ENCODE data around the gene EMC10. TPM values are rescaled to one million over a fixed set of nuclear protein-coding genes. Genes with fewer than 3 reads are reported as not detected.

Gene EMC10
- total and polyA plus RNA-seq, 4 donors: 17.1 to 132 (median 40.5) TPM

DNA sequence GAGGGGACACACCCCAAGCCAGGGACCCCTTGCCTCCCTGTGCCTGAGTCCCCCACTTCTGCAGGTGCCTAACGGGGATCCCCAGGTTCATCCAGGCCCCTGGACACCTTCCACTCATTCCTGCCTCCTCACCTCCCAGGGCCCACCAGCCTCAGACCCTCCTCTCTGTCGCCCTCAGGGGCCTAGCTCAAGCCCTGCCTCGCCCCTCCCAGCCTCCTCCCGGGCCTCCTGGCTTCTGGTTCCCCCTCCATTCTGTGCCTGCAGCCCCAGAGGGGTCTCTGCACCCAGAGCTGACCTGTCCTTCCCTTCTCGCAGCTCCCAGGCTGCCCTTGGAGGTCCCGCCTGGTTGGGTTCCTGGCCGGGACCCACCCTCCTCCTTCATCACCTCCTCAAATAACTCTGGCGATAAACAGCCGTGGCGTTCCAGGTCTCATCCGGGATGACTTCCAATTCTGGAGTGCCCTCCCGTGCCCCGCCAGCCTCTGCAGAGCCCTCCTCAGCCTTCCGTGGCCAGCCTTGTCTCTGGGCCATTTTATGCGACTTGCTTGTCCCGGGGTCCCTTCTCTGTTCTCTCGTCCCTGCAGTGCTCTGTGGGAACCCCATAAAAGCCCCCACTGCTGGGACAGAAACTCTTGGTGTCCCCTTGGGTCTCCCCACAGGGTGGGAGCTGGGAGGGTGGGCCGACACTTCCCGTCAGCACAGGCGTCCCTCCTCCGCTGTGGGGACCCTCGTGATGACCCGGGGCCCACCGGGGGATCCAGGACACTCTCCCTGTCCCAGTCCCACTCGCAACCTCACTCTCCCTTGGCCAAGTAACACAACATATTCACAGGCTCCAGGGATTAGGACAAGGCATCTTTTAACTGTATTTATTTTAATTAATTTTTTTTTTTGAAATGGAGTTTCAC, 25.5 kb downstream of the EMC10 start:
- H3K4me3 ChIP-seq (ENCODE audit: low read depth in 1 of 3, low read length in 3 of 3): no peak overlapping the region
- H3K27me3 ChIP-seq (ENCODE audit: control insufficient read depth in 4 of 4, insufficient read depth in 4 of 4, low read length in 3 of 4): no peaks in the 10 kb centered on the region
- DNase-seq (ENCODE audit: low spot score): no peak
- no peaks in the 10 kb centered on the region for H3K9me3 ChIP-seq (ENCODE audit: control insufficient read depth in 4 of 4, low read length in 3 of 4)
- H3K27ac ChIP-seq (ENCODE audit: low read depth in 1 of 2, low read length in 2 of 2): no peak overlapping the region
- no peaks in the 10 kb centered on the region for H3K36me3 ChIP-seq (ENCODE audit: control insufficient read depth in 4 of 4, insufficient read depth in 3 of 4, low read depth in 1 of 4, low read length in 3 of 4)
- no peaks in the 10 kb centered on the region for H3K4me1 ChIP-seq (ENCODE audit: control insufficient read depth in 4 of 4, insufficient read depth in 4 of 4, low read length in 3 of 4)
- H3K9ac ChIP-seq (ENCODE audit: low read depth in 1 of 2, low read length in 2 of 2): no peak overlapping the region
- 86% methylated on average over 25 of the region's 25 CpGs for whole genome bisulfite sequencing
- no peak for TF ChIP-seq FOXA2 (IDR thresholded peaks at IDR 0.05)
- TF ChIP-seq, protein P1, sequence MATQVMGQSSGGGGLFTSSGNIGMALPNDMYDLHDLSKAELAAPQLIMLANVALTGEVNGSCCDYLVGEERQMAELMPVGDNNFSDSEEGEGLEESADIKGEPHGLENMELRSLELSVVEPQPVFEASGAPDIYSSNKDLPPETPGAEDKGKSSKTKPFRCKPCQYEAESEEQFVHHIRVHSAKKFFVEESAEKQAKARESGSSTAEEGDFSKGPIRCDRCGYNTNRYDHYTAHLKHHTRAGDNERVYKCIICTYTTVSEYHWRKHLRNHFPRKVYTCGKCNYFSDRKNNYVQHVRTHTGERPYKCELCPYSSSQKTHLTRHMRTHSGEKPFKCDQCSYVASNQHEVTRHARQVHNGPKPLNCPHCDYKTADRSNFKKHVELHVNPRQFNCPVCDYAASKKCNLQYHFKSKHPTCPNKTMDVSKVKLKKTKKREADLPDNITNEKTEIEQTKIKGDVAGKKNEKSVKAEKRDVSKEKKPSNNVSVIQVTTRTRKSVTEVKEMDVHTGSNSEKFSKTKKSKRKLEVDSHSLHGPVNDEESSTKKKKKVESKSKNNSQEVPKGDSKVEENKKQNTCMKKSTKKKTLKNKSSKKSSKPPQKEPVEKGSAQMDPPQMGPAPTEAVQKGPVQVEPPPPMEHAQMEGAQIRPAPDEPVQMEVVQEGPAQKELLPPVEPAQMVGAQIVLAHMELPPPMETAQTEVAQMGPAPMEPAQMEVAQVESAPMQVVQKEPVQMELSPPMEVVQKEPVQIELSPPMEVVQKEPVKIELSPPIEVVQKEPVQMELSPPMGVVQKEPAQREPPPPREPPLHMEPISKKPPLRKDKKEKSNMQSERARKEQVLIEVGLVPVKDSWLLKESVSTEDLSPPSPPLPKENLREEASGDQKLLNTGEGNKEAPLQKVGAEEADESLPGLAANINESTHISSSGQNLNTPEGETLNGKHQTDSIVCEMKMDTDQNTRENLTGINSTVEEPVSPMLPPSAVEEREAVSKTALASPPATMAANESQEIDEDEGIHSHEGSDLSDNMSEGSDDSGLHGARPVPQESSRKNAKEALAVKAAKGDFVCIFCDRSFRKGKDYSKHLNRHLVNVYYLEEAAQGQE (IDR thresholded peaks at IDR 0.05): no peak
- no peak for TF ChIP-seq HNF4A (conservative IDR thresholded peaks at IDR 0.05)
- no peak for TF ChIP-seq NR2F2 (IDR thresholded peaks at IDR 0.05)
- no peak for TF ChIP-seq GABPA (IDR thresholded peaks at IDR 0.05 in 1 of 2, conservative IDR thresholded peaks at IDR 0.05 in 1 of 2)
- no peak for TF ChIP-seq EGR1 (IDR thresholded peaks at IDR 0.05; ENCODE audit: low read depth in 2 of 2)
- no peak for TF ChIP-seq SP1 (IDR thresholded peaks at IDR 0.05)
- no peak for TF ChIP-seq RXRA (IDR thresholded peaks at IDR 0.05)
- no peak for TF ChIP-seq FOXA1 (IDR thresholded peaks at IDR 0.05)
- TF ChIP-seq, protein P2, sequence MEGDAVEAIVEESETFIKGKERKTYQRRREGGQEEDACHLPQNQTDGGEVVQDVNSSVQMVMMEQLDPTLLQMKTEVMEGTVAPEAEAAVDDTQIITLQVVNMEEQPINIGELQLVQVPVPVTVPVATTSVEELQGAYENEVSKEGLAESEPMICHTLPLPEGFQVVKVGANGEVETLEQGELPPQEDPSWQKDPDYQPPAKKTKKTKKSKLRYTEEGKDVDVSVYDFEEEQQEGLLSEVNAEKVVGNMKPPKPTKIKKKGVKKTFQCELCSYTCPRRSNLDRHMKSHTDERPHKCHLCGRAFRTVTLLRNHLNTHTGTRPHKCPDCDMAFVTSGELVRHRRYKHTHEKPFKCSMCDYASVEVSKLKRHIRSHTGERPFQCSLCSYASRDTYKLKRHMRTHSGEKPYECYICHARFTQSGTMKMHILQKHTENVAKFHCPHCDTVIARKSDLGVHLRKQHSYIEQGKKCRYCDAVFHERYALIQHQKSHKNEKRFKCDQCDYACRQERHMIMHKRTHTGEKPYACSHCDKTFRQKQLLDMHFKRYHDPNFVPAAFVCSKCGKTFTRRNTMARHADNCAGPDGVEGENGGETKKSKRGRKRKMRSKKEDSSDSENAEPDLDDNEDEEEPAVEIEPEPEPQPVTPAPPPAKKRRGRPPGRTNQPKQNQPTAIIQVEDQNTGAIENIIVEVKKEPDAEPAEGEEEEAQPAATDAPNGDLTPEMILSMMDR (IDR thresholded peaks at IDR 0.05; ENCODE audit: low read depth, low read length, missing input control): no peak
- TF ChIP-seq, protein P3, sequence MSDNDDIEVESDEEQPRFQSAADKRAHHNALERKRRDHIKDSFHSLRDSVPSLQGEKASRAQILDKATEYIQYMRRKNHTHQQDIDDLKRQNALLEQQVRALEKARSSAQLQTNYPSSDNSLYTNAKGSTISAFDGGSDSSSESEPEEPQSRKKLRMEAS (IDR thresholded peaks at IDR 0.05): no peak
- TF ChIP-seq, protein P4, sequence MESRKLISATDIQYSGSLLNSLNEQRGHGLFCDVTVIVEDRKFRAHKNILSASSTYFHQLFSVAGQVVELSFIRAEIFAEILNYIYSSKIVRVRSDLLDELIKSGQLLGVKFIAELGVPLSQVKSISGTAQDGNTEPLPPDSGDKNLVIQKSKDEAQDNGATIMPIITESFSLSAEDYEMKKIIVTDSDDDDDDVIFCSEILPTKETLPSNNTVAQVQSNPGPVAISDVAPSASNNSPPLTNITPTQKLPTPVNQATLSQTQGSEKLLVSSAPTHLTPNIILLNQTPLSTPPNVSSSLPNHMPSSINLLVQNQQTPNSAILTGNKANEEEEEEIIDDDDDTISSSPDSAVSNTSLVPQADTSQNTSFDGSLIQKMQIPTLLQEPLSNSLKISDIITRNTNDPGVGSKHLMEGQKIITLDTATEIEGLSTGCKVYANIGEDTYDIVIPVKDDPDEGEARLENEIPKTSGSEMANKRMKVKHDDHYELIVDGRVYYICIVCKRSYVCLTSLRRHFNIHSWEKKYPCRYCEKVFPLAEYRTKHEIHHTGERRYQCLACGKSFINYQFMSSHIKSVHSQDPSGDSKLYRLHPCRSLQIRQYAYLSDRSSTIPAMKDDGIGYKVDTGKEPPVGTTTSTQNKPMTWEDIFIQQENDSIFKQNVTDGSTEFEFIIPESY (IDR thresholded peaks at IDR 0.05): no peak
- TF ChIP-seq, protein P5, sequence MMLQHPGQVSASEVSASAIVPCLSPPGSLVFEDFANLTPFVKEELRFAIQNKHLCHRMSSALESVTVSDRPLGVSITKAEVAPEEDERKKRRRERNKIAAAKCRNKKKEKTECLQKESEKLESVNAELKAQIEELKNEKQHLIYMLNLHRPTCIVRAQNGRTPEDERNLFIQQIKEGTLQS (IDR thresholded peaks at IDR 0.05): no peak
- TF ChIP-seq RAD21 (IDR thresholded peaks at IDR 0.05): no peak
- no peak for TF ChIP-seq JUND (IDR thresholded peaks at IDR 0.05)
- no peak for TF ChIP-seq TAF1 (conservative IDR thresholded peaks at IDR 0.05)
